Skeletal muscle tissue (tissue), 4 donors: ENCODE results near the gene HIRIP3. TPM values are rescaled to one million over a fixed set of nuclear protein-coding genes. Genes with fewer than 3 reads are reported as not detected.
"Not testable (repeated sequence)": the region's sequence is repeated elsewhere in the genome, so short reads cannot be mapped to it uniquely, and the experiment has no call there.

Experiments
- H3K27ac ChIP-seq: one replicate; pipeline ENCODE4 v1.7.0; 2013; ENCODE audit warnings: mild to moderate bottlenecking, low read depth, low read length, inconsistent platforms
- H3K27me3 ChIP-seq, 3 donors: one replicate each; pipeline ENCODE4 v1.7.0; 2013; ENCODE audit warnings: low read length in 3 of 3; ENCODE audit not compliant: control insufficient read depth in 3 of 3, insufficient read depth in 3 of 3
- H3K36me3 ChIP-seq, 3 donors: one replicate each; pipeline ENCODE4 v1.7.0; 2013; ENCODE audit warnings: low read length in 3 of 3; ENCODE audit not compliant: control insufficient read depth in 3 of 3, insufficient read depth in 3 of 3
- H3K4me1 ChIP-seq, 3 donors: one replicate each; pipeline ENCODE4 v1.7.0; 2013; ENCODE audit warnings: low read length in 3 of 3, mild to moderate bottlenecking in 3 of 3; ENCODE audit not compliant: control insufficient read depth in 3 of 3, insufficient read depth in 3 of 3
- H3K4me3 ChIP-seq, 3 donors: one replicate each; pipeline ENCODE4 v1.7.0; 2013; ENCODE audit warnings: low read length in 3 of 3
- H3K9ac ChIP-seq, 3 donors: one replicate each; pipeline ENCODE4 v1.7.0; 2013; ENCODE audit warnings: low read length in 3 of 3, mild to moderate bottlenecking in 3 of 3, moderate library complexity in 2 of 3, low read depth in 1 of 3
- H3K9me3 ChIP-seq, 3 donors: one replicate each; pipeline ENCODE4 v1.7.0; 2013; ENCODE audit warnings: low read length in 3 of 3; ENCODE audit not compliant: control insufficient read depth in 3 of 3
- total RNA-seq: library from RNA; depleted of rRNA; stranded (reverse); fragments of >200 nt; gene quantifications from one replicate; pipeline ENCODE4 v1.2.3, GENCODE V29; 2014
- donor health status: Osteomylitis.

HIRIP3 gene
- total RNA-seq, 1 donor from 2014 or later: 9.4 TPM

GRCh38 chr16:30028438-30029076 lies 33.1 kb upstream of the HIRIP3 start:
- H3K36me3 ChIP-seq: no peaks in the 10 kb centered on the region
- no peak overlapping the region for H3K27ac ChIP-seq
- H3K4me3 ChIP-seq: no peak overlapping the region
- no peaks in the 10 kb centered on the region for H3K9me3 ChIP-seq
- H3K27me3 ChIP-seq: peaks cover 45 to 60% (median 59%) of the 10 kb centered on the region in 3 donors
- peaks cover 15 to 28% (median 18%) of the 10 kb centered on the region in 3 donors for H3K4me1 ChIP-seq
- no peak overlapping the region for H3K9ac ChIP-seq

DNA sequence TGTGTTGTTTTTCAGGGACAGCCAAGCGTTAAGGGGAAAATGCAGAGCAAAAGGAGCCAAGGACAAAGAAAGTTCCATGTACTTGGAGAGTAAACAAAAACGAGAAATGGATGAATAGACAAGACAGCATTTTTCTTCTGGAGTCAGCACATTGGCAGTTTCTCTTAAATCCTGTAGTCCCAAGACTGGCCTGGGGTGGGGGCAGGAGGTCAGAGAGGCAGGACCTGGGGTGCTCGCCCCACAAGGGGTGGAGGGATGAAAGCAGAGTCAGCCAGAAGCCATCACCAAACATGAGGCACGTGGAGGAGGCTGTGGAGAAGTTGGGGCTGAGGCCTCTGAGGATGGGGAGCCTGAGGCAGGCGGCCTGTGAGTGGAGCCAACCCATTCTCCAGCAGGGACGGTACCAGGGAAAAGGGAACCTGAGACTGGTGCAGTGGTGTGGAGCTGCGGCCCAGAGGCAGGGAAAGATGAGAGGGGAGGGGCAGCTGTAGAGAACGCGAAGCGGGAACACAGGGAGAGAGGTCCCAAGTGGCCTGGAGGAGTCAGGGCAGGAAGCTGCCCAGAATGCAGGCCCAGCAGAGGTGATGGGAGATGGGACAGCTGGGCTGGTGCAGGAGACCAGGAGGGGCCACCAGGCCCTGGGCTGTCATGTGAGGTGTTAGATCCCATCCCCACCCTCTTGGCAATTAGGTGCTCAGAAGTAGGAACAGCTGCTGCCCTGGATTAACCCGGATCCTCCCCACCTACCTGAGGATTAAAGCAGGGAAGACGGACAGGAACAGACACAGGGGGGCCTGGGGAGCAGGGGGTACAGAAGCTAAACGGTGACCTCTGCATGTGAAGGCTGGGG lies 32.4 kb upstream of the HIRIP3 start:
- Histone ChIP-seq H3K27me3 (peaks cover 44 to 59% (median 54%) of the 10 kb centered on the region in 3 donors), H3K27ac (no peak overlapping the region), H3K9me3 (no peaks in the 10 kb centered on the region)

DNA sequence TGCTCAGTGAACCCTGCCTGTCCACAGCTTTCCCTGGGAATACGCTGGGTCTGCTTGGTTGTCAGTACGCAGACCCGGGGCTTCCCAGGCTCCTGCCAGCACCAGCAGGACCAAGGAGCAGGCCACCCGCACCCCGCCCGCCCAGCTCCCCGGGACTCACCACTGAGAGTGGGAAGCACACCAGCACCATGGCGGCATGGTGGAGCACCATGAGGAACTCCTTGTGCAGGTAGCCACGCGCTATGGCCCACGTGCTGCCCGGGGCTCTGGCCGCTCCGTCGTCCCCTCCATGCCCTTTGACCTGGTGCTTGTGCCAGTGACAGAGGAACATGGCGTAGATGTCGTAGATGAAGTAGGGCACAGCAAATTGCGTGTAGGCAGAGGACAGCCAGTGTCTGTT lies 31.0 kb upstream of the HIRIP3 start:
- no peak overlapping the region for H3K27ac ChIP-seq
- no peak overlapping the region for H3K4me3 ChIP-seq
- no peaks in the 10 kb centered on the region for H3K36me3 ChIP-seq
- peaks cover 35 to 47% (median 42%) of the 10 kb centered on the region in 3 donors for H3K27me3 ChIP-seq
- no peak overlapping the region for H3K9ac ChIP-seq
- H3K4me1 ChIP-seq: peaks cover 13 to 28% (median 22%) of the 10 kb centered on the region in 3 donors
- no peaks in the 10 kb centered on the region for H3K9me3 ChIP-seq

More for the DNA sequence above, 32.4 kb upstream of the HIRIP3 start:
- H3K36me3 ChIP-seq: no peaks in the 10 kb centered on the region
- H3K4me1 ChIP-seq: peaks cover 15 to 28% (median 18%) of the 10 kb centered on the region in 3 donors
- no peak overlapping the region for H3K4me3 ChIP-seq
- H3K9ac ChIP-seq: no peak overlapping the region

- no peak overlapping the region for H3K4me3 ChIP-seq
- H3K9ac ChIP-seq: no peak overlapping the region
- H3K4me1 ChIP-seq: peaks cover 16 to 29% (median 24%) of the 10 kb centered on the region in 3 donors
- peaks cover 31 to 43% (median 39%) of the 10 kb centered on the region in 3 donors for H3K27me3 ChIP-seq
- H3K27ac ChIP-seq: no peak overlapping the region
- H3K36me3 ChIP-seq: no peaks in the 10 kb centered on the region
- no peaks in the 10 kb centered on the region for H3K9me3 ChIP-seq
Observed at GRCh38 chr16:30025574-30025973, 30.2 kb upstream of the HIRIP3 start.

DNA sequence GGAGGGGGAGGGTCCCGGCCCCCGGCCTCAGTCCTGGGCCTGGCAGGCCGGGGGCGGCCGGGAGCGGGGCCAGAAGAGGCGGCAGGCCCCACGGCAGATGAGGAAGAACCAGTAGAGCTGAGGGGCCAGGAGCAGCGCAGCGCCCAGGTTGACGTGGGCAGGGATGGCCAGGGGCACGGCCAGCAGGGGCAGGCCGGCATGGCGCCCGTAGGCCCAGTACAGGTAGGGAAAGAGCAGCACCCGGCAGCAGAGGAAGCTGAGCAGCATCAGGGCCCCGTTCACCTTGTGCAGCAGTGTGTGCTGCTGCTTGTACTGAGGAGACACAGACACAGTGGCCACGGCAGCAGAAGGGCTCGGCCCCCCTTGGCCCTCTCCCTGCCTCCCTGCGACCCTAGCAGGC lies 29.7 kb upstream of the HIRIP3 start:
- Histone ChIP-seq H3K9me3 (no peaks in the 10 kb centered on the region), H3K36me3 (no peaks in the 10 kb centered on the region), H3K27ac (no peak overlapping the region), H3K27me3 (peaks cover 29 to 40% (median 35%) of the 10 kb centered on the region in 3 donors), H3K9ac (no peak overlapping the region), H3K4me3 (no peak overlapping the region), H3K4me1 (peaks cover 16 to 29% (median 24%) of the 10 kb centered on the region in 3 donors)

GRCh38 chr16:30024451-30024850 lies 29.0 kb upstream of the HIRIP3 start:
- Histone ChIP-seq H3K4me1 (peaks cover 13 to 25% (median 23%) of the 10 kb centered on the region in 3 donors), H3K9ac (no peak overlapping the region), H3K36me3 (no peaks in the 10 kb centered on the region), H3K4me3 (no peak overlapping the region), H3K27ac (no peak overlapping the region), H3K9me3 (no peaks in the 10 kb centered on the region), H3K27me3 (peaks cover 22 to 33% (median 28%) of the 10 kb centered on the region in 3 donors)

GRCh38 chr16:30023586-30023985 lies 28.2 kb upstream of the HIRIP3 start:
- Histone ChIP-seq H3K27me3 (peaks cover 19 to 25% (median 20%) of the 10 kb centered on the region in 3 donors), H3K4me3 (no peak overlapping the region), H3K9ac (no peak overlapping the region)

DNA sequence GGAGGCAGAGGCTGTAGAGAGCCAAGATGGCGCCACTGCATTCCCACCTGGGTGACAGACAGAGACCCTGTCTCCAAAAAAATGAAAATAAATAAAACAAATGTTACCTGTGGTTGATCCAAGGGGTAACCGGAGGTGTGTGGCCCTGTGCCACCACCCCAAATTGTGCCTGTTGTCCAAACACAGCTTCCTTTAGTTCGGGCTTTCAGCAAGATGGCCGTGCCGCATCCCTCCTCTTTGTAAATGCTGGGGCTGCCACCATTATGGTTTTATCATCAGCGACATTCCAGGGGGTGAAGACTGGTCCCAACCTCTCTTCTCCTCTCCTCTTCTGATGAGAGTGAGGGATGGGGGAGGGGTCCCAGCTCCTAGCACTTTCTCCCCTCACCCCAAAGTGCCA lies 27.5 kb upstream of the HIRIP3 start, which contains the start of gene C16orf92:
Gene C16orf92, plus strand, starts transcription at position 312 of the 400 bp plus-strand sequence. CDS start 143 bp downstream, outside the sequence.
- H3K27ac ChIP-seq: no peak within 1 kb of the TSS
- H3K9me3 ChIP-seq: no peaks in the 10 kb centered on the region
- peaks cover 5 to 10% (median 9%) of the 10 kb centered on the region in 3 donors for H3K4me1 ChIP-seq
- no peak within 1 kb of the TSS for H3K9ac ChIP-seq
- no peak within 1 kb of the TSS for H3K4me3 ChIP-seq
- H3K36me3 ChIP-seq: no peaks in the 10 kb centered on the region
- peaks cover 15 to 19% (median 18%) of the 10 kb centered on the region in 3 donors for H3K27me3 ChIP-seq

More at GRCh38 chr16:30023586-30023985, 28.2 kb upstream of the HIRIP3 start:
- H3K36me3 ChIP-seq: no peaks in the 10 kb centered on the region
- no peak overlapping the region for H3K27ac ChIP-seq
- H3K9me3 ChIP-seq: no peaks in the 10 kb centered on the region
- peaks cover 5 to 16% (median 14%) of the 10 kb centered on the region in 3 donors for H3K4me1 ChIP-seq

DNA sequence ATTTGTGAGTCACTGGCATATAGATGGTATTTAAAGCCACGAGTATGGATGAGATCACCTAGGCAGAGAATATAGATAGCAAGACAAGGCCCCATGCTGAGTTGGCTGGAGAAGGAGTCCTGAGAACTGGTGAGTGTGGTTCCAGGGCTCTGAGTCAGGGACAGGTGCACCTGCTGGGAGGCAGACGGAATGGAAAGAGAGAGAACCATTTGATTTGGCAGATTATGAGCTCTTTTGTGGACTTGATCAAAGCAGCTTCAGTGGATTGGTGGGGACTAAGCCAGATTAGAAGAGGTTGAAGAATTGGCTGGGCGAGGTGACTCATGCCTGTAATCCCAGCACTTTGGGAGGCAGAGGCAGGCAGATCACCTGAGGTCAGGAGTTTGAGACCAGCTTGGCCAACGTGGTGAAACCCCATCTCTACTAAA lies 23.3 kb upstream of the HIRIP3 start:
- peaks cover 5 to 9% (median 8%) of the 10 kb centered on the region in 3 donors for H3K4me1 ChIP-seq
- no peak overlapping the region for H3K4me3 ChIP-seq
- H3K9ac ChIP-seq: no peak overlapping the region
- no peaks in the 10 kb centered on the region for H3K36me3 ChIP-seq
- H3K27me3 ChIP-seq: peaks cover 0 to 5% (median 0%) of the 10 kb centered on the region in 3 donors
- H3K9me3 ChIP-seq: no peaks in the 10 kb centered on the region
- no peak overlapping the region for H3K27ac ChIP-seq

- H3K9ac ChIP-seq, H3K4me3 ChIP-seq, H3K27me3 ChIP-seq, H3K4me1 ChIP-seq, H3K9me3 ChIP-seq, H3K36me3 ChIP-seq, H3K27ac ChIP-seq: not testable (repeated sequence)
Observed at GRCh38 chr16:30017937-30018336, 22.5 kb upstream of the HIRIP3 start.
